Thyroid gland (tissue), 4 donors: Measurements from ENCODE around the gene NMRAL1. TPM values are rescaled to one million over a fixed set of nuclear protein-coding genes. Genes with fewer than 3 reads are reported as not detected.

Source experiments
- DNase-seq, 2 donors: peaks; one replicate each; pipeline ENCODE4 v3.0.0-alpha.2; 2019
- H3K27ac ChIP-seq, 3 donors: fragments of 200-600 bp; sonication (generic); 1 replicate in 2 of 3; 2 replicates in 1 of 3; pipeline ENCODE4 v1.5.1; 2016 to 2019; ENCODE audit warnings: mild to moderate bottlenecking in 1 of 3, moderate library complexity in 1 of 3
- H3K27me3 ChIP-seq: fragments of 200-600 bp; sonication (generic); one replicate; pipeline ENCODE4 v1.5.1; 2019
- H3K36me3 ChIP-seq, 2 donors: fragments of 200-600 bp; sonication (generic); one replicate each; pipeline ENCODE4 v1.5.1; 2016 to 2019
- H3K4me1 ChIP-seq, 2 donors: fragments of 200-600 bp; sonication (generic); one replicate each; pipeline ENCODE4 v1.5.1; 2017 to 2019
- H3K4me3 ChIP-seq, 3 donors: fragments of 200-600 bp; sonication (generic); replicated peaks in 1 of 3; 1 replicate in 2 of 3; 2 replicates in 1 of 3; pipeline ENCODE4 v1.5.1; 2016; ENCODE audit warnings: mild to moderate bottlenecking in 1 of 3
- H3K9me3 ChIP-seq: fragments of 200-600 bp; sonication (generic); one replicate; pipeline ENCODE4 v1.5.1; 2017
- POLR2A ChIP-seq, 2 donors: fragments of 450-650 bp; IDR thresholded peaks; one replicate each; pipeline ENCODE4 v1.6.1; 2017; ENCODE audit warnings: antibody characterized with exemption in 2 of 2, mild to moderate bottlenecking in 2 of 2, moderate library complexity in 1 of 2
- WGBS, 2 donors: methylation state at CpG; one replicate each; pipeline ENCODE4 v1.1.5; 2017; 5-methylcytosine and 5-hydroxymethylcytosine counted together
- intact Hi-C: fragments of 100-400 bp; cut with DNase I; formaldehyde crosslinking; loops from one replicate; pipeline ENCODE4 v1.15.1; 2023
- total RNA-seq, 4 donors: library from RNA; depleted of rRNA; stranded (reverse); fragments of >200 nt; gene quantifications; one replicate each; pipeline ENCODE4 v1.2.3, GENCODE V29; 2016
- TF ChIP-seq, protein P1 (sequence below), 6 experiments: fragments of 200-600 bp in 3 of 6; fragments of 450-650 bp in 3 of 6; sonication (generic) in 3 of 6; IDR thresholded peaks; one replicate each; pipeline ENCODE4 v1.5.1; 2016 to 2019; ENCODE audit warnings: antibody characterized with exemption in 6 of 6, mild to moderate bottlenecking in 2 of 6, inconsistent platforms in 1 of 6, moderate library complexity in 1 of 6

The NMRAL1 gene
- total RNA-seq, 4 donors from 2014 or later: 40.0 to 88.8 (median 57.6) TPM

DNA sequence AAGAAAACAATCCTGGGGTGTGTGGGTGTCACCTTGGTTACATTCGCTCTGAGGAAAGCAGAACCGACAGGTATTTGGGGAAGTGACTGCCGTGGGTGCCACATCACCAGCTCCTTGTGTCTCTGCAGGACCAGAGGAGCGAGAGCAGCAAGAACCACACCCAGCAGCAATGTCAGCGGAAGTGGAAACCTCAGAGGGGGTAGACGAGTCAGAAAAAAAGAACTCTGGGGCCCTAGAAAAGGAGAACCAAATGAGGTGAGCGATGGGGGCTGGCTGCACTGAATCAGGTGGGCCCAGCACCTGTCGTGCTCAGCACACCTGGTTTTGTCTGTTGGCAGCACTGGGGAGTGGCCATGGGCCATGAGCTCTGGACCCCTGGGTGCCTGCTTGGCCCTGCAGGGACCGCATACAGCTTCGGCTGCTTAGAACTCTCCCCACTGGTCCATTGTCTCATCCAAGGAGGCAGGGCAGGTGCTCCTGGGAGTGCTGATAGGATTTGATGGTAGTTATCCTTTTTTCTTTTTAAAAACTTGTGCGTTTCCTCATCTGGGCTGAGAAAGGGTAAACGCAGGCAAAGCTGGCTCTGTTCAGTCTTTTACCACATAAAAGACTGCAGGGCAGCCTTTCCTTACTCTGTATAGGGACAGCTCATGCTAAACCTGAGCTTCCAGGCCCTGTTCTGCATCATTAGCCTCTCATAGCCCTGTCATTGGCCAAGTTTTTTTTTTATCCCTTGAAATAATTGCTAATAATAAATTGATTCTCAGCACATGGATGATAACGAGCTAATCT, 31.1 kb upstream of the NMRAL1 start:
- H3K27me3 ChIP-seq: no peaks in the 10 kb centered on the region
- H3K27ac ChIP-seq: no peak overlapping the region
- intact Hi-C loops: no loop called here

DNA sequence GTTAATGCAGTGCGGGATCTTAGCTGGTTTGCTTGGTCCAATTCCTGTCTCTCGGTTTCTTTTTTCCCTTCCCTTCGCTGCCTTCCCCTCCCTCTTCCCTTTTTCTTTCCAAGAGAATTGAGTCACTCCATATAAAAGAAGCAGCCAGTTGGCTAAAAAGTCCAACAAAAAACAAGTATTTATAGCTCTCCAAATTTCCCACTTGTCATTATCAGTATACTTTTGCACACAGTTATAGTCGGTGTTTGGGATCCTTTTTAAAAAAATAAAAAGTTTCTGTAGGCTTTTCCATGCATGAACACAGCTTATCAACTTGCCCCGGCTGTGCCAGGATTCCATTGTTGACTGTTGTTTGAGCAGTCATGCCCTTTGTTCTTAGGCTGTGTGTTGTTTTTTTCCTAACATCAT, 26.6 kb upstream of the NMRAL1 start:
- Histone ChIP-seq H3K27ac (peak overlapping the region; percentile 54 to 80 (median 62)), H3K9me3 (no peaks in the 10 kb centered on the region), H3K36me3 (no peaks in the 10 kb centered on the region), H3K27me3 (no peaks in the 10 kb centered on the region), H3K4me1 (peaks cover 15 to 37% of the 10 kb centered on the region in 2 donors), H3K4me3 (no peak overlapping the region)
- WGBS, 2 donors: 40 to 43% methylated on average over 5 of the region's 5 CpGs
- DNase-seq: peak in 1 of 2 donors; percentile 50
- no peak for TF ChIP-seq POLR2A (IDR thresholded peaks at IDR 0.05)
- TF ChIP-seq, protein P1, sequence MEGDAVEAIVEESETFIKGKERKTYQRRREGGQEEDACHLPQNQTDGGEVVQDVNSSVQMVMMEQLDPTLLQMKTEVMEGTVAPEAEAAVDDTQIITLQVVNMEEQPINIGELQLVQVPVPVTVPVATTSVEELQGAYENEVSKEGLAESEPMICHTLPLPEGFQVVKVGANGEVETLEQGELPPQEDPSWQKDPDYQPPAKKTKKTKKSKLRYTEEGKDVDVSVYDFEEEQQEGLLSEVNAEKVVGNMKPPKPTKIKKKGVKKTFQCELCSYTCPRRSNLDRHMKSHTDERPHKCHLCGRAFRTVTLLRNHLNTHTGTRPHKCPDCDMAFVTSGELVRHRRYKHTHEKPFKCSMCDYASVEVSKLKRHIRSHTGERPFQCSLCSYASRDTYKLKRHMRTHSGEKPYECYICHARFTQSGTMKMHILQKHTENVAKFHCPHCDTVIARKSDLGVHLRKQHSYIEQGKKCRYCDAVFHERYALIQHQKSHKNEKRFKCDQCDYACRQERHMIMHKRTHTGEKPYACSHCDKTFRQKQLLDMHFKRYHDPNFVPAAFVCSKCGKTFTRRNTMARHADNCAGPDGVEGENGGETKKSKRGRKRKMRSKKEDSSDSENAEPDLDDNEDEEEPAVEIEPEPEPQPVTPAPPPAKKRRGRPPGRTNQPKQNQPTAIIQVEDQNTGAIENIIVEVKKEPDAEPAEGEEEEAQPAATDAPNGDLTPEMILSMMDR (IDR thresholded peaks at IDR 0.05): no peak
- intact Hi-C loops: no loop called here

More for the DNA sequence above, 31.1 kb upstream of the NMRAL1 start:
- DNase-seq: no peak
- TF ChIP-seq POLR2A (IDR thresholded peaks at IDR 0.05): no peak
- TF ChIP-seq, protein P1 (IDR thresholded peaks at IDR 0.05): no peak
- peaks cover 9 to 21% of the 10 kb centered on the region in 2 donors for H3K36me3 ChIP-seq
- WGBS, 2 donors: 89 to 91% methylated on average over 13 of the region's 13 CpGs
- no peaks in the 10 kb centered on the region for H3K9me3 ChIP-seq
- H3K4me1 ChIP-seq: peaks cover 27 to 37% of the 10 kb centered on the region in 2 donors
- H3K4me3 ChIP-seq: no peak overlapping the region

DNA sequence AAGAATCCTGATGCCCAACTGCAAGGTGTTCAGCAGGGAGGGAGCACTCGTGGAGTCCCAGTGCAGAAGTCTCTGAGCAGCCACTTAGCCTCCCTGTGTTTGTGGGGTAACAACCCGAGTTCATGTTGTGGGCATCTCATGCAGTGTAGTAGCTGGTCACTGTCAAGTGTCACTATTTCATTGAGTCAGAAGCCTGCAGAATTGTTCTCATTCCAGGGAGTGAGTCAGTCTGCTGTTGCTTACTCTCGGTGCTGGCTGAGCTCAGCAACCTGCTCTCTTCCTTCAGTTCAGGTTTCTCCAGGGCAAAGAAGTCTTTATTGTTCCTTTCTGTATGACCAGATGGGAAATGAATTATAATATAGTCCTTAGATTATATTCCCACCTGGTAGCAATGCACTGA, 25.8 kb upstream of the NMRAL1 start:
- Histone ChIP-seq H3K4me3 (no peak overlapping the region), H3K27me3 (no peaks in the 10 kb centered on the region), H3K27ac (peak overlapping the region; percentile 54 to 80 (median 62)), H3K4me1 (peaks cover 15 to 36% of the 10 kb centered on the region in 2 donors), H3K9me3 (no peaks in the 10 kb centered on the region), H3K36me3 (no peaks in the 10 kb centered on the region)
- 43 to 55% methylated on average over 2 to 3 of the region's 3 CpGs for WGBS, 2 donors
- intact Hi-C loops: no loop called here
- DNase-seq: peak in 1 of 2 donors; percentile 43
- TF ChIP-seq, protein P1 (IDR thresholded peaks at IDR 0.05): no peak
- no peak for TF ChIP-seq POLR2A (IDR thresholded peaks at IDR 0.05)

DNA sequence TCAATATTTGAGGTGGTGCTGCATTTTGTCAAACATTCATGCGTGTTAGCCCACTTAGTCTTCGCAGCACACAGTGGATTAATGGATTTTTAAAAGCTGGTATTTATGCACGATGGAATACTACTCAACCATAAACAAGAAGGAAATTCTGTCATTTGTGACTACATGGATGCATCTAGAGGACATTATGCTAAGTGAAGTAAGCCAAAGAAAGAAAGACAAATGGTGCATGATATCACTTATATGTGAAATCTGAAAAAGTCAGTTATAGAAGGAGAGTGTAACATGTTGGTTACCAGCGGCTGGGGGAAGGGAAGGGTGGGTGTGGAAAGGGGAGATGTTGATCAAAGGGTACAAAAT, 24.8 kb upstream of the NMRAL1 start:
- no peak overlapping the region for H3K4me3 ChIP-seq
- intact Hi-C loops: no loop called here
- WGBS, 2 donors: 95 to 96% methylated on average over 4 of the region's 4 CpGs
- no peaks in the 10 kb centered on the region for H3K36me3 ChIP-seq
- no peak for DNase-seq
- no peak overlapping the region for H3K27ac ChIP-seq
- H3K9me3 ChIP-seq: no peaks in the 10 kb centered on the region
- H3K27me3 ChIP-seq: no peaks in the 10 kb centered on the region
- peaks cover 15 to 36% of the 10 kb centered on the region in 2 donors for H3K4me1 ChIP-seq
- TF ChIP-seq, protein P1 (IDR thresholded peaks at IDR 0.05): no peak
- no peak for TF ChIP-seq POLR2A (IDR thresholded peaks at IDR 0.05)

DNA sequence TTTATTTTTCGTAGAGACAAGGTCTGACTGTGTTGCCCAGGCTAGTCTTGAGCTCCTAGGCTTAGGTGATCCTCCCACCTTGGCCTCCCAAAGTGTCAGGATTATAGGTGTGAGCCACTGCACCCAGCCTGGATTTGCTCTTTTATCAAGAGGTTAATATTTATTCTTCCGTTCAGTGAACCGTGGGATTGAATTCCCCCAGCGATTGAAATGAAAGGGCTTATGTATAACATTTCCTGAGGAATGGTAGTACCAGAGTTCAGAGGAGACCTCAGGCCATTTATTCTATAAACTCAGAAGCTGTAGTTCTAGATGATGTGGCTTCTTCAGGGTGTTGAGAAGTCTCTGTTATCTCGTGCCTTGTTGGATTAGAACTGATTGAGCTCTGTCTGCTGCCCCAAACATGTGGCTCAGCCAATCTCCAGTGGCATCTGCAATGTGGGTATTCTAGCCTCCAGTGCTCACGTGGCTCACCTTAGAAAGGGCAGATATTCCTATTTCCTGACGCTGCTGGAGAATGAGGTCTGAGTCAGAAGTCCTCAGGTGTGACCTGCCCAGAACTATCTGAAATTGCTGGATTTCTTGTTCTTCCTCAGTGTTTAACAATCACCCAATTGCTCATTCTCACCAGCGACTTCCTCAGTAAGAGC, 24.2 kb upstream of the NMRAL1 start:
- intact Hi-C loops: no loop called here
- WGBS, 2 donors: 67 to 75% methylated on average over 8 of the region's 8 CpGs

More for the DNA sequence above, 24.2 kb upstream of the NMRAL1 start:
- DNase-seq: no peak
- Histone ChIP-seq H3K36me3 (no peaks in the 10 kb centered on the region), H3K4me1 (peaks cover 15 to 36% of the 10 kb centered on the region in 2 donors), H3K27ac (no peak overlapping the region), H3K9me3 (no peaks in the 10 kb centered on the region), H3K27me3 (no peaks in the 10 kb centered on the region), H3K4me3 (no peak overlapping the region)
- no peak for TF ChIP-seq POLR2A (IDR thresholded peaks at IDR 0.05)
- TF ChIP-seq, protein P1 (IDR thresholded peaks at IDR 0.05): no peak
